Measurements from ENCODE around the gene ABI3BP. TPM values are rescaled to one million over a fixed set of nuclear protein-coding genes. Genes with fewer than 3 reads are reported as not detected.

The ABI3BP gene
- total RNA-seq, 1 donor from 2014 or later = 207 TPM

- intact Hi-C loops (cut with DNase I) = no loop called here
- H3K4me1 ChIP-seq = peaks cover 18% of the 10 kb centered on the region
- TF ChIP-seq CTCF (IDR thresholded peaks at IDR 0.05) = no peak
- no peaks in the 10 kb centered on the region for H3K9me3 ChIP-seq
- H3K27ac ChIP-seq = no peak overlapping the region
- ATAC-seq (no peak), DNase-seq (no peak)
- H3K27me3 ChIP-seq = no peaks in the 10 kb centered on the region
- no peak overlapping the region for H3K4me3 ChIP-seq
- H3K36me3 ChIP-seq = no peaks in the 10 kb centered on the region
These were observed 24.0 kb downstream of the ABI3BP start for GRCh38 chr3:100968932-100969906.

- Histone ChIP-seq H3K27me3 (no peaks in the 10 kb centered on the region), H3K4me1 (peaks cover 8% of the 10 kb centered on the region), H3K9me3 (no peaks in the 10 kb centered on the region), H3K27ac (no peak overlapping the region), H3K36me3 (no peaks in the 10 kb centered on the region), H3K4me3 (no peak overlapping the region)
- DNase-seq (no peak), ATAC-seq (no peak)
- intact Hi-C loops (cut with DNase I) = no loop called here
- TF ChIP-seq CTCF (IDR thresholded peaks at IDR 0.05) = no peak
These were observed 26.4 kb downstream of the ABI3BP start for GRCh38 chr3:100966807-100967206.

GRCh38 chr3:100966049-100966491, 27.2 kb downstream of the ABI3BP start:
- Histone ChIP-seq H3K27ac (no peak overlapping the region), H3K36me3 (no peaks in the 10 kb centered on the region), H3K4me3 (no peak overlapping the region), H3K4me1 (peaks cover 8% of the 10 kb centered on the region), H3K9me3 (no peaks in the 10 kb centered on the region), H3K27me3 (no peaks in the 10 kb centered on the region)
- intact Hi-C loops (cut with DNase I) = no loop called here
- no peak for TF ChIP-seq CTCF (IDR thresholded peaks at IDR 0.05)
- ATAC-seq = no peak
- no peak for DNase-seq

- H3K27me3 ChIP-seq = no peaks in the 10 kb centered on the region
- H3K4me3 ChIP-seq = no peak overlapping the region
- H3K9me3 ChIP-seq = no peaks in the 10 kb centered on the region
- intact Hi-C loops (cut with DNase I) = no loop called here
- no peak for DNase-seq
- no peak for TF ChIP-seq CTCF (IDR thresholded peaks at IDR 0.05)
- H3K36me3 ChIP-seq = no peaks in the 10 kb centered on the region
- no peaks in the 10 kb centered on the region for H3K4me1 ChIP-seq
- ATAC-seq = no peak
- no peak overlapping the region for H3K27ac ChIP-seq
These were observed 30.2 kb downstream of the ABI3BP start for GRCh38 chr3:100963041-100963440.

- H3K4me1 ChIP-seq = no peaks in the 10 kb centered on the region
- intact Hi-C loops (cut with DNase I) = no loop called here
- ATAC-seq (no peak), DNase-seq (no peak)
- no peak for TF ChIP-seq CTCF (IDR thresholded peaks at IDR 0.05)
- no peaks in the 10 kb centered on the region for H3K9me3 ChIP-seq
- H3K4me3 ChIP-seq = no peak overlapping the region
- peak overlapping the region; percentile 4 for H3K27ac ChIP-seq
- H3K27me3 ChIP-seq = no peaks in the 10 kb centered on the region
- no peaks in the 10 kb centered on the region for H3K36me3 ChIP-seq
These were observed 35.8 kb downstream of the ABI3BP start for GRCh38 chr3:100957261-100957986.

Data from upper lobe of right lung (tissue), 1 donor.